Smooth muscle cell of the brain vasculature (primary cell): ENCODE results near the gene LDHA.

Experiments used
- DNase-seq: peaks from one replicate; pipeline ENCODE4 v3.0.0-alpha.2; 2012; ENCODE audit warnings: low read depth, low spot score

The LDHA gene

DNA sequence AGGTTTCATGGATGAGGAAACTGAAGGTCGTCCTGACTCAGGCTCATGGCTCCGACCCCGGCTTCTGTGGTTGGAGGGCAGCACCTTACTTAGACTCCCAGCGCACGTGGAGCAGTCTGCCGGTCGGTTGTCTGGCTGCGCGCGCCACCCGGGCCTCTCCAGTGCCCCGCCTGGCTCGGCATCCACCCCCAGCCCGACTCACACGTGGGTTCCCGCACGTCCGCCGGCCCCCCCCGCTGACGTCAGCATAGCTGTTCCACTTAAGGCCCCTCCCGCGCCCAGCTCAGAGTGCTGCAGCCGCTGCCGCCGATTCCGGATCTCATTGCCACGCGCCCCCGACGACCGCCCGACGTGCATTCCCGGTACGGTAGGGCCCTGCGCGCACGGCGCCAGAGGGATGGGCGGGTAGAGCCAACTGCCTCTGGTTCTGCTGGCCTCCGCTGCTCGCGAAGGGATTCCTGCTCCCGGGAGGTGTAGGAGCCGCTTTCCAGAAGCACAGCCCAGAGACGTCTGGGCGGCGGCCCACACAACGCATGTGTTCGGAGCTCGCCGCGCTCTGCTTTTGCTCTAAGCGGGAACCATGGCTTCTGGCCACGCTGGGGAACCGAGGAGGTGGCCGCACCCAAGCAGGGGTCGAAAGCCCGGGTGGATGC, at the start of gene LDHA:
TSS of gene LDHA (plus strand) at position 289 of the 653 bp plus-strand sequence. CDS start 2,280 bp downstream, outside the sequence.
- DNase-seq = peak; percentile 91

DNA sequence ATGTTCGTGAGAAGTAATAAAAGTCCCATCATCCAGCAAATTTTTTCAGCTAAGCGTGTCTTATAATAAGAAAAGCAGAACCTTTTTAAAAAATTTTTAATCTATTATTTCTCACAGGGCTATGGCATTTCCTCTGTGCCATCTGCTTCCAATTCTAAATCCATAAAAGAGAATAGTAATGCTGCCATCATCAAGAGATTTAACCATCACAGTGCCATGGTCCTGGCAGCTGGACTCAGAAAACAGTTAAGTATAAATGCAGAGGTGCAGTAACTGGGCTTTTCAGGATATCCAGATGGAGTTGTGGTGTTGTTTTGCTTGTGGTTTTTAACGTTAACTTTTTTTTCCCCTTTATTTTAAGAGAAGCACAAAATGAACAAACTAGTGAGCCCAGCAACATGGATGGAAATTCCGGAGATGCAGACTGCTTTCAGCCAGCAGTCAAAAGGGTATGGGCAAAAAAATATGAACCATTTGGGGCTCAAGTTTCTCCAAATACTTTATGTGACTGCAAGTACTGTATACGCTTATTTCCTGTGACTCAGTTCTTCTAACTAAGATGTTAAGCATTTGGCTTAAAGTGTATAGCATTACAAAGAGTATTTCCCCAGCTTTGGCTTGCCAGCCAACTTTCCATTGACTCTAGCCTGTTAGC, 46.8 kb upstream of the LDHA start:
- no peak for DNase-seq

DNA sequence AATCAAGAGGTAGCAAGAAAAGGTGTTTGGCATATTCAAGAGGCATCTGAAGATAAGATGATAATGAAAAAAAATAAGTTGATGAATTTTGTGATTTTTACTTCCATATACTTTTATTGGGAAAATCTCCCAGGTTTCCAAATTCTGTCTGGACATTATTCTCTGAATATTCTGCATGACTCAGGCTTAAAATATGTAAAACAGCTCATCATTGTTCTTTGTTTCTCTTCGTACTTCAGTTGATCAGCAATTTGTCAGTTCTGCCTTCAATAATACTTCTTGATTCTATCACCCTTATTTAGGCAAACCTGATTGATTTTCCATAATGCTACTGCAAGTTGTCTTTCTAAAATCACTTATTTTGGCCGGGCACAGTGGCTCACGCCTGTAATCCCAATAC, 41.8 kb upstream of the LDHA start:
- no peak for DNase-seq

DNA sequence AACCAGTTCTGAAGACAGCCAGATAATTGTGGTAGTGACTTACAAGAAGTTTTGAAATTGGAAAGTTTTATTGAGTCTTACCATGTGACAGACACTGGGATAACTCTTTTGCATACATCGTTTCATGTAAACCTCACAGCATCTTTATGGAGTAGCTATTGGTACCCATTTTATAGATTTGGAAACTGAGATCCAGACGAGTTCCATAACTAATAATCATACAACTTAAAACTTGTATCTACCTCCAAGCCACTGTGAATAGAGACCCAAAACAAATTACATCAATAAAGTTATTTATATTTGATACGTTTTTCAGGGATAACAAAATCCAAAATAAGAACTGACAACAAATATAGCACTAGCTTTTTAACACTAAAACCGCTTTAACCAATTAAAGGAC, 35.7 kb upstream of the LDHA start:
- no peak for DNase-seq

DNA sequence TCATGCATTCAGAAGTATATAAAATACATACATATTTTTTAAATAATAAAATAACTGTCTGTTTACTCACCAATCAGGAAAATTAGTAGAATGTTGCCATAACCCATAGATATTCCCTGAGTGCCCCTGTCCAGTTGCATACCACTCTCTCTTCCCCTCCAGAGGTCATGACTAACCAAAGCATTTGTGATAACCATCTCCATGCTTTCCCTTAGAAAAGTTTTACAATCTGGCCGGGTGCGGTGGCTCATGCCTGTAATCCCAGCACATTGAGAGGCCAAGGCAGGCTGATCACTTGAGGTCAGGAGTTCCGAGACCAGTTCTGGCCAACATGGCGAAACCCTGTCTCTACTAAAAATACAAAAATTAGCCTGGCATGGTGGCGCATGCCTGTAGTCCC, 33.2 kb upstream of the LDHA start:
- no peak for DNase-seq

DNA sequence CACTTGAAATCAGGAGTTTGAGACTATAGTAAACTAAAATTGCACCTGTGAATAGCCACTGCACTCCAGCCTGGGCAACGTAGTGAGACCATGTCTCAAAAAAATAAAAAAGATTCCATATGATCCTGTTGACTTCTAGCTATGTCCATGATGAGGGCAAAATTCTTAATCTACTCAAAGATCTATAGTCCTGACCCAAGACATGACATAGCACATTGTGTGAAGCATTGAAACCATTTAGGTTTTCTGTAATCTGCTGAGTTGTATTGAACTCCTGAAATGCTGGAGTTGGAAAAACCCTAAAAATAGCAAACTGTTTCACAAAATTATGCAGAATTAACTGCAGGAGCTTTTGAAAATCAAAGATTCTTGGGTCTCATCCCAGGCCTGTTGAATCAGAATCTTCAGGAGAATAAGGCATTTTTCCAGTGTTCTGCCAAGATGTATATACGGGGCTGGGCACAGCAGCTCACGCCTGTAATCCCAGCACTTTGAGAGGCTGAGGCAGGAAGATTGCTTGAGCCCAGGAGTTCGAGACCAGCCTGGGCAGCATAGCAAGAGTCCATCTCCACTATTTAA, 29.8 kb upstream of the LDHA start:
- no peak for DNase-seq

DNA sequence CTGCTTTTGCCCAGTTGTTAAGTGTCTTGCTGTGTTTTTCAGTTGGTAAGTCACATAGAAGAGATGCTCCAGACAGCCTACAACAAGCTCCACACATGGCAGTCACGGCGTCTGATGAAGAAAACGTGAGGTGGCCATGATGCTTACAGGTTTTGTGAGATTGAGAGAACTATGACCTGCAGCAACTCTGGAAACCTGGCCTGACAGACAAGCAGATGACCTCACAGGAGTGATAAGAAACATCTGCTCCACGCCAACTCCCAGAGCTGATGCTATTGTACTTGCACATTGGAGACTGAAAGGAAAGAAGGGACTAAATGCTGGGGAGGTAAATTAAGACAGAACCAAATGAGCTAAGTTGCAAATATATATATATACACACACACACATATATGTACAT, 28.6 kb upstream of the LDHA start:
- DNase-seq = no peak

DNA sequence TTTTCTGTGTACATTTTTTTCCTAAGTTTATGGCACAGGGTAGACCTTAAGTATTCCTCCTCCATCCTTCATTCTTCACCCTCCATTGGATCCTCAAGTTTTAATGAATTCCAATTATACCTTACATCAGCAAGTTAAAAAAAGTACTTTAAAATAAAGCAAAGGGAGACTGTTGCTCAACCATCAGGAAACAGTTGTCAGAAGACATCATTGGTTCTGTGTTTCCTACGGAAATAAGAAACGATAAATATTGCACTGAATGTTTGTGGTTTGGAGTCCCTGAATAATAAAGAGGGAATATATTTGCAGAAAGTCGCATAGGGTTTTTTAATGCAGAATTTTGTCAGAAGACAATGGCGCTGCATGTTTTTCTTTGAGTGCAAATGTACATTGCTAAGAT, 28.1 kb upstream of the LDHA start:
- DNase-seq = no peak

DNA sequence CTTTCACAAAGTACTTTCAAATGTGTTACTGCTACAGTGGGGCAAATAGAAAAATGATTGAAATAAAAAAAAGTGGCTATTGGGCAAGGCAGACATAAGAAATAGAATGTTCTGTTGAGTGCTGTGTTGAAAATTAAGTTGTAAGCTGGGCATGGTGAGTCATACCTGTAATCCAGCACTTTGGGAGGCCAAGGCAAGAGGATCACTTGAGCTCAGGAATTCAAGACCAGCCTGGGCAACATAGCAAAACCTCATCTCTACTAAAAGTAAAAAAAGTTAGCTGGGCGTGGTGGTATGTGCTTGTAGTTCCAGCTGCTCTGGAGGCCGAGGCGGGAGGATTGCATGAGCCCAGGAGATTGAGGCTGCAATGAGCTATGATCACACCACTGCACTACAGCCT, 26.9 kb upstream of the LDHA start:
- no peak for DNase-seq

DNA sequence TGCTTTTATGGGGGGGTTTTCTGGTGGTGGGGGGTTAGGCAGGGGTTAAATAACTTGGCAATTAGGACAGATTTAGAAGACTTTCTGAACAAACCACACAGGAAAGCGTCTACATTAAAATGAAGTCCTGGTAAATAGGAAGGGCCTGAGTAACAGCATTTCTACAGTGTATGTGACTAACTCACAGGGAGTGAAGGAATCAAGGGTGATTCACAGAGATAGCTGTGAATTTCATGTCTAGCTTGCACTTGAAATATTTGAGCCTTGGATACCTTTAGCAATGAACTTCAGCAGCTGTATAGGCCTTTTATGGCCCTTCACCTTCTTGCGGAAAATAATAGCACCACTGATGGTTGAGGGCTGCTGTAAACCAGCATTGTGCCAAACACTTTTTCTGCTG, 26.1 kb upstream of the LDHA start:
- DNase-seq = no peak

DNA sequence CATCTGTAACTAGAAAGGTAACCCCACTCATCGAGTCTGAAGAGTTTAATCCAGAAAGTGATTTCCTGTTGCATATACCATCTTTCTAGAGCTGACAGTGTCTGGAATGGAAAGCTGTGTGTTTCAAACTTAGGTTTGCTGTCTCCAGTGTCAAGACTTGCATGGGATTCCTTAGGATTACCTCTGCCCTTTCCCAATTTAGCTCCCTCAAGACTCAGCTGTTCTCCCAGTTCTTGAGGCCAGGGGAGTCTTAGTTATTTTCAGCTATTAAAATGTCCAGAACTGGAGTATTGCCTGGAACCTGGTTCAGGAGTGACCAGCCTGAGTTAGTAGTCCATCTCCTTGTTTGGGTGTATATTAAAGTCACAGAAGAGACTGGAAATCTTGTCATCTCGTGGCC, 25.0 kb upstream of the LDHA start:
- DNase-seq = no peak

DNA sequence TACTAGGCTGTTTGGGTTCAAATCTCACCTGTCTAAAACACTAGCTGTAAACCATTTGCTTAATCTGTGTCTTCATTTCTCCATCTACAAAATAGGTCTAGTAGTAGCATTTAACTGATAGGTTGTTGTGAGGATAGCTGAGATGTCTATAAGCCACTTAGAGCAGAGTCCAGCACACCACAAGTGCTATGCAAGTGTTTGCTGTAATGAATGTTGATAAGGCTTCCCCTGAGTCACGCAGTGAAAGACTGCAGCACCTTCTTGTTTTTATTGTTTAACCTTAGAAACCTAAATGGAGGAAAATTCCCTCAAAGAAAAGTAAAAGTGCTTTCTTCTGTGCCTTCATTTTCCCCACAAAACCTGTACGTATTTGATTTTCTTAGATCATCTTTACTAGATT, 23.1 kb upstream of the LDHA start:
- DNase-seq = no peak

DNA sequence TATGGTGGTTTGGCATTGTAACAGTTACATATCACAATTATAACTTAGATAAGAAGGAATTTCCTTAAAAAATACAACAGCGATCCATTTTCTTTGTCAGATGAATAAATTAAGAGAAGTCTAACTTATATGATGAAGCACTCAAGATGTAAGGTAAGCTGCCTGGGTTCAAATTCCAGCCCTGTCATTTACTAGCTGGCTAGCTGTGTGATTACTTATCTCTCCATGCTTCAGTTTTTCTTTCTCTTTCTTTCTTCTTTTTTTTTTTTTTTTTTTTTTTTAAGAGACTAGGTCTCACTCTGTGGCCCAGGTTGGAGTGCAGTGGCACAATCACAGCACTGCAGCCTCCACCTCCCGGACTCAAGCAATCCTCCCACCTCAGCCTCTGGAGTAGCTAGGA, 22.2 kb upstream of the LDHA start:
- DNase-seq = no peak

DNA sequence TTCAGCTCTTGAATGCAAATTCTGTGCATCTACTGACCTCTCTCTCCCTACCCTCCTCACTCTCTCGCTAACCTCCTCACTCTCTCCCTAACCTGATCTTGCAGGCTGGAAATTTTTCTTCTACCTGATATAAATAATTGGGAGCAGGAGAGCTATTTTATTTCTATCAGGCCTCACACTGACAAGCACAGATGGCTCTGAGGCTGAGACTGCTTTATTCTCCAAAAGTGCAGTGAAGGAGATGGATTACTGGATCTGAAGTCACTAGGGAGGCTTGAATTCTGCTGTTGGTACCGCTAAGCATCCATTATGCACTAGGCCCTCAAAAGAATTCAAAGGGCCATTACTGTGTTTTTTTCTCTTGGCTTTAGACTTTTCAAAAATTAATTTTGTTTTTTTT, 19.4 kb upstream of the LDHA start:
- no peak for DNase-seq

DNA sequence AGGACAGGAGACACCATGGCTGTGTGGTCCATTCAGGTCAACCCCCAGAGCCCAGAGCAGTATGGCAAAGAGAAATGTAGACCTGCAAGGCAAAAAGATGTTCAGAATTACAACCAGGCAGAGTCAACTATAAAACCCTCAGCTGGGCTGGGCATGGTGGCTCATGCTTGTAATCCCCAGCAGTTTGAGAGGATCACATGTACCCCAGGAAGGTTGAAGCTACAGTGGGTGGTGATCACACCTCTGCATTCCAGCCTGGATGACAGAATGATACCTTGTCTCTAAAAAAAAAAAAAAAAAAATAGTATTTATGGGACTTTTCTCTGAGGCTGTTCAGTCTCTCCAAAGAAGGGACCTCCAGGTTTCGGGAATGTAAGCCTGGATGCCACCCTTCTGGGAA, 18.4 kb upstream of the LDHA start:
- no peak for DNase-seq

DNA sequence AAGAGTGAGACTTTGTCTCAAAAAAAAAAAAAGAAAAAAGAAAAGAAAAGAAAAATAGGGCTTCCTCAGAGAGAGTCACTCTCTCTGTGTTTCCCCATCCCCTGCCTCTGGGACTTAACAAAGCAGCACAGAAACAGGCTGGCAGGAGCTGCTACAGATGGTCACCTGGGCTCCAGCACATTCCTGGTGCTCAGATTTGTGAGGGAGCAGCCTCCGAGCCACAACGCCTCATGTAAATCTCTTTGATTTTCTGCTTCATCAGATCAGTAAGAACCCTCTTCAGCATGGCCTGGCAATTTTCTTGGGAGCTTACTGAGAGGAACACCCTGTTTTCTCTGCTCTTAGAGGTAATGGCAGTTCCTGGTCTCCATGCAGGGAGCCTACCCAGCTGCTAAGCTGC, 15.2 kb upstream of the LDHA start:
- no peak for DNase-seq

DNA sequence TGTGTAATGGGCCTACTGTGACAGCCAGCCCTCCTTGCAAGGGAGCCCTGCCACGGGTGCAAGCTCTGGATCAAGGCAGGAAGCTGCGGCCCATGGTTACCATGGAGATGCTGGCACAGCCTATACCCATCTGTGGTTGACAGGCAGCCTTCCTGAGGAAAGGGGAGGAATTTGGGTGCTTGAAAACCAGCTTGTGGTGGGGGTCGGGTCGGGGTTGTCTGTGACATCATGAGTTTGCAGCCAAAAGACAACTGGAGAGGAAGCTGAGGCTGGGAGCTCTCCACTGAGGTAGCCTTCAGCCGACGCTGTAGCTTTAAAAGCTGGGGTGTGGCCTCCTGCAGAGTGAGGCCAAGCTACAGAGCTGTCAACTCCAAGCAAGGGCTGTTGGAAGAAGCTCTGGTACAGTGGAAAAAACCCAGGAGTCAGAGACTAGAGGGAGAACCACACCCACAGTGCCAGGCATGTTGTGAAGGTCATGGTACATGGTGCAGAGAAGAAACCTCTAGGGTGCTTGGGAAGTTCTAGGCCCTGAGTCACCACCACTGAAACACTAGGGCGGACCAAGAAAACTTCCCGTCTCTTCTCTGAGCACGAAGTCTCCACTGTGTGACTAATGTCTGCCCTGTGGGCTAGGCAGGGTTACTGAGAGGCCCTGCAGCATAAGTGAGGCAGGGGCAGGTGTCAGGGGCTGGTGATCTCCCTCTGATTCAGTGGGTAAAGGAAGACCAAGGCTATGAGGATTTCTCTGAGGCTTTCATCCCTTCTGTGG, 10.8 kb upstream of the LDHA start:
- DNase-seq = peak; percentile 93

DNA sequence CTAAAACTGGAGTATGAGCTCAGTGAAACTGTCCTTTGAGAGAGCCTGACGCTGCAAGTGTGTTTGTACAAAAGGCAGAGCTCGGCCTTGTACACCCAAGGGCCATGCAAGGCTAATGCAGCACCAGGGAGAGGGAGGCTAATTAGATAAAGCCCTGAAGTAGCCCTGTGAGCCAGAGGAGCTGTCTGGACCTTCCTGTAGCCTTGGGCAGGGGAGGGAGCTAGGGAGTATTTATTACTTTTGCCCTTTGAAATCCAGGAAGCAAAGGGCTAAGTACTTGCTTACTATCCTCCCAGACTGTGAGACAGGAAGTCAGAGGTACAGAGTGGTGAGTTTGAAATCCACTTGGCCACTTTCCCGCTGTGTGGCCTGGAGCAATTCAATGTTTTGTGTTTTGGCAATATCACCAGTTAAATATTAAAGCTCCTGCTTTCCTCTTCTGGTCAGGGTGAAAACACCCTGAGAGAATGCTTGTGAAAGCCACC, 10.2 kb upstream of the LDHA start:
- DNase-seq = peak; percentile 67

DNA sequence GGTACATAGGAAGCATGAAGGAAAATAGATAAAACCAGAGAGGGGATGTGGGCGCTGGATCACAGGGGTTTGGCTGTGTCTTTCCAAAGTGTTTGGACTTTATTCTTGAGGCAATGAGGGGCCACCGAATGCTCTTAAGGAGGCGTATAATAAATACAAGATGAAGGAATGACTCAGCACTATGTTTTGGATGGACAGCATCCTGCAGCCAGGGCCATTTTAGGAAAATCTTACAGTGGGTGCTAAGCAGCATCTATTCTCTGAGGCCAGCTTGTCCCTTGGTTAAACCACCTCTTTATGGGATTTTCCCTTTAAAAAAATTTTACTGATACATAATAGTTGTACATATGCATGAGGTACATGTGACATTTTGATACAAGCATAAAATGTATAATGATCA, 4.3 kb upstream of the LDHA start:
- no peak for DNase-seq

DNA sequence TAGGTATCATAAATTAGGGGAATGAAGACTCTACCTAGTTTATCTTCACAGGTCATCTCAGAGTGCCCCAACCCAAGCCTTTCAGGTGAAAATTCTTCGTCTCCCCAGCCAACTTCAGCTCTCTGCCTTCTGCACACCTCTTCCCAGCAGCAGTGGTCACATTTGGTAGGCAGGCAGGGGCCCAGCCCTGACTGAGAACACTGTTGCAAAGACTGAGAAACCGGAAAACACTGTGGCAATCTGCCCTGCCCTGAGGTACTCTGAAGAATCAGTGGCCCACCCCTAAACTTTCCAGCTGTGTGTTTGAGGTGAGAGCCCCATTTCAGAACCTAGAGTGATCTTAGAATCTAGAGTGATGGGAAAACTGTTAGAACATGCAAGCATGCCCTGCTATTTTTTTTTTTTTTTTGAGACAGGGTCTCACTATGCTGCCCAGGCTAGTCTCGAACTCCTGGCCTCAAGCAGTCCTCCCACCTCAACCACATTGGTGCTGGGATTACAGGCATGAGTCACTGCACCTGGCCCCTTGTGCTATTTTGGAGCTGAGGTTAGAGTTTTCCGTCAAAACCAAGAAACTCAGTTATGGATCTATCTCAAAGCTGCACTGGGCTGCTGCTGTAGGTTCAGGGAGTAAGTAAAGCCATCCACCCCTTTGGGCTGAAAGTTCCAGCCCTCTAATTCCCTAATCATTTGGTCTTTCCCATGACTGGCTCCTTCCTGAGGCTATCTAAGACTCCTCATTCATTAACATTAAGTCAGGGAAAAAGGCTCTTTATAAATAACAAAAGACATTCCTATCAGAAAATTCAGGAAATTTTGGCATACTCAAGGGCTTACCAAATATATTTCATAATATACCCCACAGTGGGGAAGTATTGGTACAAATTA, 1.7 kb upstream of the LDHA start:
- no peak for DNase-seq

DNA sequence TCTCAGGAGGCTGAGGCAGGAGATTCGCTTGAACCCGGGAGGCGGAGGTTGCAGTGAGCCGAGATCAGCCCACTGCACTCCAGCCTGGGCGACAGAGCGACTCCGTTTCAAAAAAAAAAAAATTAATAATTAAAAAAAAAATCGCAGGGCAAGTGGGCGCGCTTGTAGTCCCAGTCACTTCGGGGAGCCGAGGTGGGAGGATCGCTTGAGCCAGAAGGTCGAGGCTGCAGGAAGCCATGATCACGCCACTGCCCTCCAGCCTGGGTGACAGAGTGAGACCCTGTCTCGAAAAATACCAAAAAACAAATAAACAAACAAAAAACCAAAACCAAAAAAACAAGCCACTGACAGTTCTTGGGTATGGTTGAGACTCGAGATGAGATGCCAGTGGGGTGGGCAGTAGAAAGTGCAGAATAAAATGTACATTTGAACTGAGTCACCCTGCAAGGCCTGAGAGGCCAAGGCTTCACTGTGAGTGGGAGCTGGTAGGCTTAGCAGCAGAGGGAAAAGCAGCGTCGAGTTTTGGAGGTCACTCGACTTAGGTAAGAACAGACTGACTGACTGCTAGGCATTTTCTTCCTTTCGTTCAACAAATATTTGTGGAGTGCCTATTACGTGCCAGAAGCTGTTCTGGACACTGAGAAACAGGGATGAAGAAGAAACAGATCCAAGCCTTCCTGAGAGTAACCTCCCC, 635 bp upstream of the LDHA start:
- DNase-seq = no peak
